ENCODE data around the gene PORCN.

The PORCN gene

DNA sequence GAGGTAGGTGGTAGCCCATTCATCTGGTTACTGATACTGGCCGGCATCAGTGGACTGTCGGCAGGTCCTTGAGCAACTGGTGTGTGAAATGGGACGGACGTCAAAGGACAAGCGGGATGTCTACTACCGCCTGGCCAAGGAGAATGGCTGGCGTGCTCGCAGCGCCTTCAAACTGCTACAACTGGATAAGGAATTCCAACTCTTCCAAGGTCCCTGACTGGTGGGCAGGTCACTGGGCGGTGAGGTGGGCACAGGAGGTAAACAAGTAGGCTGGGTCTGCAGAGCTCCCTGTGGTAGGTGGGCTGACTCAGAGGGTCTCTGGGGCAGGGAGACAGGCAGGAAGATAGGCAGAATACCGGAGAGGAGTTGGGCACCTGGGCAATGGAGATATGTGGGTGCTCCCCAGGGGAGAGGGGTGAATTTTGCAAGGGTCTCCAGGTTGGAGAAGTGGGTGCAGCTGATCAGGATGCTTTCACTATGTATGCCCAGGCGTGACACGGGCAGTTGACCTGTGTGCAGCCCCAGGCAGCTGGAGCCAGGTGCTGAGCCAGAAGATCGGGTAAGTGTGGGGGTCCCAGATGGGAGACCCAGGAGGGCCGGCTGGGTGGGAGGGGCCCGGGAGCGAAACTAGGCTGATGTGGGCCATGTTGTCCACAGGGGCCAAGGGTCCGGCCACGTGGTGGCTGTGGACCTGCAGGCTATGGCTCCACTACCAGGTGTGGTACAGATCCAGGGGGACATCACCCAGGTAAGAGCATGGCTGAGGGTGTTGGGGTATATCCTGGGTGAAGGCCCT is 30.6 kb upstream of the PORCN start:
- no peak for DNase-seq

DNA sequence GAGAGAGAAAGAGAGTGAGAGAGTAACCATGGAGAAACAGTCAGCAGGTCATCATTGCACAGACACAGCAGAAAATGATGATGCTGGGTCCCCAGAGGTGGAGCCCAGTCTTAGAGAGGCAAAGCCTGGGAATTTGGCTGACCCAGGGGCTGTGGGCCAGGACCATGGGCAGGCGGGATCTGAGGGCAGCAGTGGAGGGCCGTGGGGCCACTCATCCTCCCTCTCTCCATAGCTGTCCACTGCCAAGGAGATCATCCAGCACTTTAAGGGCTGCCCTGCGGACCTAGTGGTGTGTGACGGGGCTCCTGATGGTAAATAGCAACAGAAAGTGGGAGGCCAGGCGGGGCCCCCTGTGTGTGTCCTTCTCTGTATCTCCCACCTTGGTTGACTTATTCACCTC is 30.0 kb upstream of the PORCN start:
- no peak for DNase-seq

DNA sequence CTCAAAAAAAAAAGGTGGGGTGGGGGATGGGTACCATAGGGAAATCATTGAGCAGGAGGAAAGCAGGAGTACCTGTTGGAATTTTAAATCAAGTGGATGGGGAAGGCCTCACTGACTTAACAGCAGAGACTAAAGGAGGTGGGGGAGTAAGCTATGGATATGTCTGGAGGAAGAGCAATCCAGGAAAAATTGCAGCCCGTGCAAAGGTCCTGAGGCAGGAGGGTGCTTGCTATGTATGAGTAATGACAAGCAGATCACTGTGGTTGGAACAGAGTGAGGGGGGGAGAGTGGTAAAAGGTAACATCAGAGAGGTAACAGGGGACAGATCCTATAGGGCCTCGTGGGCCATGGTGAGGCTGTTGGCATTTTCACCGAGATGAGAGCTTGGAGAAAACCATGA is 28.6 kb upstream of the PORCN start:
- DNase-seq = no peak

DNA sequence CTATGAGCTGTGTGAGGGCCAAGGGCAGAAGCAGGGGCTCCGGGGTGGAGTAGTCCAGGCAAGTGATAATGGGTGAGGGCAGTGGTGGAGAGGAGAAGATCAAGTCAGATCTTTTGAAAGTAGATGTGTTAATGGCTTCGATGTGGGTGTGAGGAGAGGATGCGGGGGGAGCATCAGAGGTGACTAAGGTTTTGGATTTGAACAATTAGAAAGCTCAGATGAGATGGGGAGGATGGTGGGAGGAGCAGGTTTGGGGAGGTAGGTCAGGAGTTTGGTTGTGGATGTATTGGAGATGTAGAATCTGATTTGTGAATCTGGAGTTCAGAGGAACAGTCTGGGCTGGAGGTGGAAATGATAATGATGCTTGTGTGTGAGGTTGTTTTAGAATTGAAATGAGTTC is 28.2 kb upstream of the PORCN start:
- no peak for DNase-seq

DNA sequence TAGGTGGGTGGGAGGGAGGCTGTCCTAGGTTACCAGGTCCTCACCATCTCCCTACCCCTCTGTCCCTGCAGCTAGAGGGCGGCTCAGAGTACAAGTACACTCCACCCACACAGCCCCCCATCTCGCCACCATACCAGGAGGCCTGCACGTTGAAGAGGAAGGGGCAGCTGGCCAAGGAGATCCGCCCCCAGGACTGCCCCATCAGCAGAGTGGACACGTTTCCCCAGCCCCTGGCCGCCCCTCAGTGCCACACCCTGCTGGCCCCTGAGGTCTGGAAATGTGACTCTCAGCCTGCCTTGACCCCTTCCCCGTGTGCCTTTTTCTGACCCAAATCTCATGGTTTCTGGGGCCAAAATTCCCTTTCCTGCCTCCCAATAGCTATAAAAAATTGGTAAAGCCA is 26.3 kb upstream of the PORCN start:
- no peak for DNase-seq

DNA sequence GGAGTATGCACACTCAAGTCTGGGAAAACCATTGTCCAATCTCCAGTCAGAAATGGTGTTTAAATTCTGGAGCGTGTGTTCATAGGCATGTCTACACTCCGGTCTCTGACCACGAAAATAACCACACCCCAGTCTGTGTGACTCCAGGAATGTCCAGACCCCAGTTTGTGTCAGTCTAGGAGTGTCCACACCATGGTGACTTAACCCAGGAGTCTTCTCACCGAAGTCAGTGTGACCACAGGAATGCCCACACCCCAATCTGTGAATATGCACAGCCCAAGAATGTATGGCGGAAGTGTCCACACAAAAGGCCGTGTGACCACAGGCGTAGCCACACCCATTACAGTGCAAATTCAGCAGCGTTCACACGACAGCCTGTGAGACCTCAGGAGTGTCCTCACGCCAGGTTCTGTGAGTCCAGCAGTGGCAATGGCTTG is 21.4 kb upstream of the PORCN start:
- DNase-seq = no peak

DNA sequence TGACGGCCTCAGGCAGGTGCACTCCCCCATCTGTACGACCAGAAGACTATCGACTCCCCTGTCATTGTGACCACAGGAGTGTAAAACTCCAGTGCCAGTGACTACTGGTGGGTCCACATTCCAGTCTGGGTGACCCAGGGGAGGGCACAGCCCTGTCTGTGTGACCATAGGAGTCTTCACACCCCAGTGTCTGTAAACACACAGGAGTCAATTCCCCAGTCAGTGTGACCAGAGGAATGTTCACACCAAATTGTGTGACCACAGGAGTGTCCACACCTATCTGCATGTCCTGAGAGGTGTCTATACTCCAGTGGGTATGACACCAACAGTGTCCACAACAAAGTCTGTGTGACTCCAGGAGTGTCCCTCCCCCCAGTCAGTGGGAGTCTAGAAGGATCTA is 20.8 kb upstream of the PORCN start:
- no peak for DNase-seq

DNA sequence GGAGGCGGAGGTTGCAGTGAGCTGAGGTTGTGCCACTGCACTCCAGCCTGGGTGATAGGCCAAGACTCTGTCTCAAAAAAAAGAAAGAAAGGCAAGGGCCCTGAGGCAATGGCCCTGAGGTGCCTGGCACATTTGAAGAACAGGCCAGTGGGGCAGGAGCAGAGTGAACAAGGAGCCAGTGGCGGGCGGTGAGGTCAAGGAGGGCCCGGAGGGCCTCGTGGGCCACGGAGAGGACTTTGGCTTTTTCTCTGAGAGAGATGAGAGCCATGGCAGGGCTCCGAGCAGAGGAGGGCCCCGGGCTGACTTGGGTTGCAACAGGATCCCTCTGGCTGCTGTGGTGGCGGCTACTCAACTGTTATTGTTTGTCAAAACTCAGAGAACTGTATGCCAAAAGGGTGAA is 19.5 kb upstream of the PORCN start:
- DNase-seq = no peak

DNA sequence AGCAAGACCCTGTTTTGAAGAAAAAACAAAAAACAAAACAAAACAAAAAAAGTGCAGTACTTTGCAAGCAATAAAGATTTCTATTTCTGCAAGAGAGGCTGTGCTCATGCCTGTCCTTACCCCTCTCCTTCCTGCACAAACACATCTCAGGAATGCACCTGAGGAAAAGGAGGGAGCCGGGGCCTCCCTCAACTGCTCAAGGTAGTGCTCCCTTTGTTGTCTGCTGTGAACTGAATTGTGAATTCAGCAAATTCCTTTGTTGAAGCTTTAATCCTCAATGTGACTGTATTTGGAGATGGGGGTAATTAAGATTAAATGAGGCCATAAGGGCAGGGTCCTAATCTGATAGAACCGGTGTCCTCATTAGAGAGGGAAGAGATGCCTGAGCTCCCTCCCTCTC is 18.9 kb upstream of the PORCN start:
- DNase-seq = no peak

DNA sequence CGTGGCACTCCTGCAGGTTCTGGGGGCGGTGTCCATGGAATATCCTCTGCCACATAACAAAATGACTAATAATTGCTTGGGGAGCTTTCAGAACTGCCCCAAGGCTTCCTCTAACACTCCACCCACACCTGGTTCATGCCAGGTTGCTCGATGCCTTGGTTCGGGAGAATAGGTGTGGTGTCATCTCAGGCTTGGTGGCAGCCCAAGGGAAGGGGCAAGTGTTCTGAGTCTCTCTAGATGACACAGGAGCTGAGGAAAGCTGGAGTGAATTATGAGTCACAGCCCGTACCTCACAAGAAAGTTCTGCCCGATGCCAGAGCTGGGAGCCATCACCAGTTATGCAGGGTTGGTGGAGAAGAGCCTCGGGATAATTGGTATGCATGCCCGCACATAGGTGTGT is 18.1 kb upstream of the PORCN start:
- no peak for DNase-seq

DNA sequence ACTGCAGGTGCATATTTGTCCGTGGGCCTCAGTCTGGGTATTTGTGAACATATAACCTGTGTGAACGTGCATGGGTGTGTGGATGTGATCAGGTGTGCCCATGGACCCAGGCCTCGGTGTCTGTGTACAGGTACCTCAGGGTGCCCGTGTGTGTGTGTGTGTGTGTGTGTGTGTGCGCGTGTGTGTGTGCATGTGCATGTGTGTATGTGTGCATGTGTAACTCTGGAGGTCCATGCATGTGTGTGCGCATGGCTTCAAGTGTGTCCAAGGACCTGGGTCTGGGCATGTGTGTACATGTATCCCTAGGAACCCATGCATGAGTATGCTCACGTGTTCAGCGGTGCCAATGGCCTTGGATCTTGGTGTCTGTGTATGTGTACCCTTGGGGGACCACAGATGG is 17.0 kb upstream of the PORCN start:
- DNase-seq = no peak

DNA sequence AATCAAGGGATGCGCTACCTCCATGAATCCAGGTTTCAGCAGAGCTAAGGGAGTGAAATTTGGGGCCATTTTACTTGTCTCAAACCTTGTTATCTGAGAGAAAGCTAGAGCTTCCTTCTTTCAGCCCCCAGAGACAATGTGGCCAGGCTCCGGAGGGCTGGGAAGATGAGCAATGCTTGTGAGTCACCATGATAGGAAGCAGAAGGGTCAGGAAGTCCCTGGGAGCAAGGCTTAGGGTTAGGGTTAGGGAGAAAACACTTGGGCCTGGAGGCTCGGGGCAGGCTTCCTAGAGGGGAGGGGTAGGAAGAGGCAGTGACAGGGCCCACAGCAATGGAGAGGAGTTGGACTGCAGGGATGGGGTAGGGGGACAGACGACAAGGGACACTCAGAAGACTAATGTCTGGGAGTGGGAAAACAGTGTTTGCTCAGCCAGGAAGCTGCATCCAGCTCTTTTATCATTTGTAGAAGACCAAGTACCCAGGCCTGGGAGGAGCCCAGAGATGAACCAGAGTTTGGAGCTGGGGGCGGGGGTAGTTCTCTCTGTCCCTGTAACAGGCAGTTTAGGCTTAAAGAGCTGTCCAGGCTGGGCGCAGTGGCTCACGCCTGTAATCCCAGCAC is 16.4 kb upstream of the PORCN start:
- DNase-seq = no peak

DNA sequence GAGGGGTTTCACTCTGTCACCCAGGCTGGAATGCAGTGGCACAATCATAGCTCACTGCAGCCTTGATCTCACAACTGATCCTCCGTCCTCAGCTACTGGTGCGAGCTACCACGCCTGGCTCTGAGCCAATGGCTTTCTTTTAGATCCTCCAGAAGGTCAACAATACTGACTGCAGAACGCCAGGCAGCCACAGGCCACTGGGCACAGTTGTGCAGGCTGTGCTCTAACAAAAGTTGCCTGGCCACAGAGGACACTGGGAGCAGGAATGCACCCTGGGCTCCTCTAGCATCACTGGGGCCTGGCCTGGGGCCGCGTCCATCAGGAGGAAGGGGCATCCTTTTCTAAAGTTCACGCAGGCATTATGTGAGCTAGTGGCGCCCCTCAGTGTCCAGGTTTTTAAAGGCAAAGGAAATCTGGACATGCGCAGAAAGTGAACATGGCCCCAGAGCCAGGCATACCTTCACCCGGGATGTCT is 14.9 kb upstream of the PORCN start:
- DNase-seq = no peak

DNA sequence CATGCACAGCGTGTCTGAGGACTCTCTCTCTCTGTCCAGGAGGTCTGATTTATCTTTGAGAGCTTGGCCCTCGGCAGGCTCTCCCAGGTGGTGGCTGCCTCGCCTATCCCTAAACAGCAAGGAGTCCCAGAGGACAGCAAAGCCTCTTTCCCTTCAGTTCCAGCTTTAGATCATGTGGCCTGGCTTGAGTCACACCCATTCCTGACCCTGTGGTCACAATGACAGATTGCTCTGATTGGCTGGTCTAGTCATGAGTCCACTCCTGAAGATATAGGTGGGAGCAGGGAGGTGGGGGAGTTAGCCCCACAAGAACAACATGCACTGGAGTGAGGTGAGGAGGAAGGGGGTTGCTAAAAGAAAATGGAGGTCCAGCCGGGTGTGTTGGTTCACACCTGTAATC is 12.1 kb upstream of the PORCN start:
- DNase-seq = no peak

DNA sequence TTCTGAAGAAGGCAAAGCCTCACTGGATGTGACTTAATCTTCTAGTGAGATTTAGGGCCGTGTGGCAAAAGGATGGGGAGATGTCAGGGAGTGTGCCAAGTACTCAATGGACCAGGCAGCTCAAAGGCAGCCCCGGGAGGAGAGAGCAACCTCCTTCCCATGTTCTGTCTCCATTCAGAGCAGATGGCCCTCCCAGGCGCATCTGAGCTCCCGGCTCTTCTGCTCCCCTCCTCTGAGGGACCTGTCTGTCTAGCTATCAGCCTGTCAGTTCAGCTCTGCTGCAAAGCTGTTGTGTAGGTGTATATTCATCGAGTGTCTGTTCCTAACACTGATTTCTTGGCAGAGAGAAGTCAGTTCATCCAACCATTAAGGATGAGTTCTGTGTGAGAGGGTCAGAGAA is 10.9 kb upstream of the PORCN start:
- DNase-seq = no peak

DNA sequence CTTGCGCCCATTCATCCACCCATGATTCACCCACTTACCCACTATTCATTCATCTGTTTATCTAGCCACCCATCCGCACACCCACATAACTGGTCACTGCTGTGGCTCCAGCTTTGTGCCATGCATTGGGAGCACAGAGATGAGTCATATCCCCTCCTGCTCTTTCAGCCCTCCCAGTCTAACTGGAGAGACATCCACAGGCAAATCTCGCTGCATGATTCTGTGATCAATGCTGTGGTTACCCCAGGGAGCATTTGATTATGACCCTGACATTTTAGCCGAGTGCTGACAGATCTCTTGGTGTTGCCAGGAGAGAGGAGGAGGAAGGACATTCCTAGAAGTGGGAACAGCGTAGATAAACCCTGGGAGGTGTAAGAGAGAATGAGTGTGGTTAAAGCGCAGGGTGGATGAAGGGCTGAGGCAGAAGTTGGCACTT is 10.4 kb upstream of the PORCN start:
- DNase-seq = no peak

DNA sequence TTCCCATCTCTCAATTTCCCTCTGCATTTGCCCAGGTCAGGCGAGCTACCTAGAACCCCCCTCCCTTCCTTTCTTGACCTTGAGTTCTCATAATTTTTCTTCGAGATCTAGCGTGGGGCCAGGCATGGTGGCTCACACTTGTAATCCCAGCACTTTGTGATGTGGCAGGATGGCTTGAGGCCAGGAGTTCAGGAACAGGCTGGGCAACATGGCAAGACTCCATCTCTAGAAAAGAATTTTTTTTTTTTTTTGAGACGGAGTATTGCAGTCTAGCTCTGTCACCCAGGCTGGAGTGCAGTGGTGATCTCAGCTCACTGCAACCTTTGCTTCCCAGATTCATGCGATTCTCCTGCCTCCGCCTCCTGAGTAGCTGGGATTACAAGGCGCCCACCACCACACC is 4.5 kb upstream of the PORCN start:
- no peak for DNase-seq

DNA sequence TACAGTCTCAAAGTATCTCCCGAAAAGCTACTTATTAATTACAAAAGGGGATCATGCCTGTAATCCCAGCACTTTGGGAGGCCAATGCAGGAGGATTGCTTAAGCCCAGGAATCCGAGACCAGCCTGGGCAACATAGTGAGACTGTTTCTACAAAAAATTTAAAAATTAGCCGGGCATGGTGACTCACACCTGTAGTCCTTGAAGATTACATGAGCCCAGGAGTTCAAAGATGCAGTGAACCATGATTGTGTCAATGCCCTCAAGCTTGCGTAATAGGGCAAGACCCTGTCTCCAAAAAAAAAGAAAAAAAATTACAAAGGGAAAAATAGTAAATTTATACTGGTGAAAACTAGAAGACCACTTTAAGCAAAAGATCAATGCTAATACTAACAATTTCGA is 3.3 kb upstream of the PORCN start:
- DNase-seq = no peak

DNA sequence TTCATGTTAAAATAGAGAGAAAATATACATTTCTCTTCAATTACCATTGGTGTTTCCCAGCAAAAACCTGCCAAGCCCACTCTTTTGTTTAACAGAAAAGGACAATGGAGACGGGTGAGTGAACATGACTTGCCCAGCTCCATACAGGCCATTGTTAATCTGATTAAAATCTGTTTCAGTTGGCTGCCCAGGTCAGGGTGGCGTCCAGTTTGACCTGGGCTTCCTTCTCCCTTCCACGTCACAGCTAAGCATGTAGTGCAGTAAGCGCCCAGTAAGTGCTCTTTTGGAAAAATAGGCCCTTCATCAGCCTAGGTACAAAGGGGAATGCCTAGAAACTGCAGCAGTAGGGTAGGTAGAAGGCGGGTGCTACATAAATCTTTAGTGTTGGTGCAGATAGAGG is 1.5 kb upstream of the PORCN start:
- DNase-seq = no peak

DNA sequence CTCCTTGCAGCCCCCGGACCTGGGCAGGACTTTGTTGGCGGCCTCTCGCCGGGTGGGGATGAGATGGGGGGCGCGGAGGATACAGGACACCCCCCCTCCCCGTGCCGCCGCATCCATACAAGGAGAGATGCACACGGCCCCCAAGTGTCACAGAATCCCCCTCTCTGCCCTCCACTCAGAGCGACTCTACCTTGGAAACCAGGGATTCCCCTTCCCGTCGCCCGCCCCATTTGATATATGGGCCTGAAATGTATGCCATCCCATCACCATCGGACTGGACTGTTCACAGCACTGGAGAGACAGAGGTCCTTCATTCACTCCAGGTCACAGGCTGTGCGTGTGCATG is 426 bp downstream of the PORCN start:
- no peak for DNase-seq

DNA sequence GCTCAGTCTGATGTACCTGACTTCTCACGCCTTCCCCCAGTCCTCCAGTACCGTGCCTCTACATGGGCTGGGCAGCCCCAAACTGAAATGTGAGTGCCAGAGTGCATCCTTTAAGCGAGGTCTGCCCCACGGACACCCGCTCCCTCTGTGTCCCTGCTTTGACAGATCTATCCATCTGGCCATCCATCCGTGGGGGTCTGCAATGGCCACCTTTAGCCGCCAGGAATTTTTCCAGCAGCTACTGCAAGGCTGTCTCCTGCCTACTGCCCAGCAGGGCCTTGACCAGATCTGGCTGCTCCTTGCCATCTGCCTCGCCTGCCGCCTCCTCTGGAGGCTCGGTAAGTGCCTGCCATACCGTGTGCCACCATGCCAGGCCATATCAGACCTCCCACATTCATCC is 827 bp downstream of the PORCN start:
- no peak for DNase-seq

DNA sequence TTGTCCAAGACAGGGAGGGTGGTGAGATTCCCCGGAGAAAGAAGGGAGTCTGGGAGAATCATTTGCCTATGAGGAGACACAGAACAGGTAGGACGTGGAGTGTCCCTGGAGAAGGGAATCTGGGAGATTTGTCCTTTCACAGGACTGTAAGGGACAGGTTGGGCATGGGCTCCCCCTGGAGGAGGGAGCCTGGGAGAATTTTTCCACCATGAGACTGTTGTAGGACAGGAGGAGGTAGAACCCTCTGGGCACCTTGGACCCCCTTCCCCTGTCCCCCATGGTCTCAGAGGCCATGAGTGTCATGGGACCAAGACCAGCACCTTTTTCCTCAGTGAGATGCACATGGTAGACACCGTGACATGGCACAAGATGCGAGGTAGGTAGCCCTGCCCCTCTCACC is 2.8 kb downstream of the PORCN start:
- no peak for DNase-seq

DNA sequence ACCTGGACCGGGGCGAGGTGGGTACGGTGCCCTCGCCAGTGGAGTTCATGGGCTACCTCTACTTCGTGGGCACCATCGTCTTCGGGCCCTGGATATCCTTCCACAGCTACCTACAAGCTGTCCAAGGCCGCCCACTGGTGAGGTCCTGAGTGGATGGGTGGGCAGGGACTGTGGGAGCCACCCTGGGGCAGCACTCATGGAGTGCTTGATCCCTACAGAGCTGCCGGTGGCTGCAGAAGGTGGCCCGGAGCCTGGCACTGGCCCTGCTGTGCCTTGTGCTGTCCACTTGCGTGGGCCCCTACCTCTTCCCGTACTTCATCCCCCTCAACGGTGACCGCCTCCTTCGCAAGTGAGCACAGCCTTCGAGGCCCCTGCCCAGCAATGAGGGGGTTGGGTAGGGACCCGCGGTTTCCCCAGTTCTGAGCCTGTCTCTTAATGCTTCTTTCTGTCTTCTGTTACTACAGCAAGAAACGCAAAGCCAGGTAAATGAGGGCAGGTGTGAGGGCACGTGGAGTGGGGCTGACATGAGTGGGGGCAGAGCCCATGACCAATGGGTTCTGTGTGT is 3.7 kb downstream of the PORCN start:
- no peak for DNase-seq

DNA sequence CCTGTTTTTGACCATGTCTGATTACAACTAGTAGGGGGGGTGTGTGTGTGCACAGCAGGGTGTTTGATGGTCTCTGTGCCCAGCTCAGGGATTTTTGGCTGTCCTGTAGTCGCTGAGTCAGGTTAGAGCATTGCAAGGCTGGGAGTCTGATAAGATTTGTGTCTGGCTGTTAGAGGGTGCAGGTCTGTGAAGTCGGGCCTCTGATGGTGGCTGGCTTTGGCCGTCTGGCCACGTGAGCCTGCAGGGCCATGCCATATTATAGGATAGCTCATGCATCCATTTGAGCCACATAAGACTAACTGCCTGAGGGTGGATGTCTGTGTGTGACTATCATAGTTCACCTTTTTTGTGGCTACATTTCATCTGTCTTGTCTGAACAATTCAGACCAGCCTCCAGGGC is 4.9 kb downstream of the PORCN start:
- DNase-seq = no peak

Data from cortex of kidney (tissue), 1 donor.